ENCODE measurements around the gene PTTG2. TPM values are rescaled to one million over a fixed set of nuclear protein-coding genes. Genes with fewer than 3 reads are reported as not detected.
A peak's percentile ranks its signal among the peaks of the same experiment; 100 is the strongest.

Gene PTTG2
- total and polyA plus RNA-seq, 2 experiments from 2014 or later, result 1.1 TPM; not detected in 1

- TF ChIP-seq ZNF462 (CRISPR knock-in tag; IDR thresholded peaks at IDR 0.05), result no peak; the same call in 1 of the 2 replicates
- TF ChIP-seq STAT1 (IDR thresholded peaks at IDR 0.05; ENCODE audit: unreplicated experiment), result no peak
Measured at GRCh38 chr4:37988670-37989069, 28.5 kb downstream of the PTTG2 start (continued).

GRCh38 chr4:37989398-37990260, 29.4 kb downstream of the PTTG2 start:
- no peak for TF ChIP-seq CREB1 (CRISPR knock-in tag; IDR thresholded peaks at IDR 0.05; ENCODE audit: low read depth)
- TF ChIP-seq EZH2 (IDR thresholded peaks at IDR 0.05; ENCODE audit: low read depth, unreplicated experiment), result no peak
- no peak for TF ChIP-seq REST (IDR thresholded peaks at IDR 0.05; ENCODE audit: unreplicated experiment)
- TF ChIP-seq STAT1 (IDR thresholded peaks at IDR 0.05; ENCODE audit: unreplicated experiment), result no peak
- TF ChIP-seq JUNB (IDR thresholded peaks at IDR 0.05; ENCODE audit: unreplicated experiment), result no peak
- no peak for TF ChIP-seq ZNF114 (CRISPR knock-in tag; IDR thresholded peaks at IDR 0.05)
- TF ChIP-seq ETS1 (IDR thresholded peaks at IDR 0.05), result no peak
- no peak for TF ChIP-seq CTCF (conservative IDR thresholded peaks at IDR 0.05; ENCODE audit: low read depth in 2 of 2)
- TF ChIP-seq NANOG (IDR thresholded peaks at IDR 0.05; ENCODE audit: borderline replicate concordance), result no peak
- H3K4me3 ChIP-seq, result no peak overlapping the region
- no peak for DNase-seq (ENCODE audit: low spot score)
- Mint-ChIP-seq H3K36me3 (ENCODE audit: low read depth) (peaks cover 4% of the 10 kb centered on the region; the same call in 2 of the 3 replicates), H3K27me3 (ENCODE audit: insufficient read depth, low read depth, poor library complexity) (peaks cover 8% of the 10 kb centered on the region), H3K27ac (peak overlapping the region; percentile 89), H3K9me3 (peaks cover 3% of the 10 kb centered on the region; the same call in 2 of the 3 replicates), H3K4me1 (peaks cover 64% of the 10 kb centered on the region), H3K4me3 (peak overlapping the region; percentile 51; the same call in 2 of the 3 replicates)
- no peak for ATAC-seq
- H3F3A ChIP-seq (replicated peaks; ENCODE audit: low read depth), result no peaks in the 10 kb centered on the region
- H3K9me2 ChIP-seq (ENCODE audit: insufficient read depth), result no peaks in the 10 kb centered on the region
- peak overlapping the region; percentile 72 for H3K27ac ChIP-seq (ENCODE audit: low read depth)
- H3K4me2 ChIP-seq, result peak overlapping the region; percentile 13
- H3K36me3 ChIP-seq (ENCODE audit: insufficient read depth), result no peaks in the 10 kb centered on the region
- no peaks in the 10 kb centered on the region for H3K27me3 ChIP-seq (ENCODE audit: insufficient read depth)
- H3K4me1 ChIP-seq (ENCODE audit: insufficient read depth), result peaks cover 56% of the 10 kb centered on the region
- H4K20me1 ChIP-seq (replicated peaks; ENCODE audit: insufficient read depth), result no peaks in the 10 kb centered on the region
- peaks cover 79% of the 10 kb centered on the region for H3K79me2 ChIP-seq (replicated peaks; ENCODE audit: insufficient read depth)
- no peak overlapping the region for H2AFZ ChIP-seq
